ENCODE data around the gene SMS.

Gene SMS

GRCh38 chrX:21986596-21986995 is 46.1 kb downstream of the SMS start:
- TF ChIP-seq CTCF (IDR thresholded peaks at IDR 0.05) (no peak), ZFX (IDR thresholded peaks at IDR 0.05; ENCODE audit: borderline replicate concordance) (no peak)
- peak overlapping the region; percentile 48 for H3K27ac ChIP-seq

GRCh38 chrX:21989384-21989783 is 48.9 kb downstream of the SMS start:
- TF ChIP-seq ZFX (IDR thresholded peaks at IDR 0.05; ENCODE audit: borderline replicate concordance) = no peak
- no peak for TF ChIP-seq CTCF (IDR thresholded peaks at IDR 0.05)
- no peak overlapping the region for H3K27ac ChIP-seq

GRCh38 chrX:21990832-21991231 is 50.3 kb downstream of the SMS start:
- H3K27ac ChIP-seq = no peak overlapping the region

GRCh38 chrX:21991504-21991903 is 51.0 kb downstream of the SMS start:
- no peak overlapping the region for H3K27ac ChIP-seq
- TF ChIP-seq ZFX (IDR thresholded peaks at IDR 0.05; ENCODE audit: borderline replicate concordance) (no peak), CTCF (IDR thresholded peaks at IDR 0.05) (no peak)

More at GRCh38 chrX:21990832-21991231, 50.3 kb downstream of the SMS start:
- TF ChIP-seq CTCF (IDR thresholded peaks at IDR 0.05) (no peak), ZFX (IDR thresholded peaks at IDR 0.05; ENCODE audit: borderline replicate concordance) (no peak)

GRCh38 chrX:21993265-21993664 is 52.8 kb downstream of the SMS start:
- TF ChIP-seq CTCF (IDR thresholded peaks at IDR 0.05) = no peak
- no peak for TF ChIP-seq ZFX (IDR thresholded peaks at IDR 0.05; ENCODE audit: borderline replicate concordance)
- no peak overlapping the region for H3K27ac ChIP-seq

GRCh38 chrX:21996872-21997455 is 56.5 kb downstream of the SMS start:
- no peak overlapping the region for H3K27ac ChIP-seq
- TF ChIP-seq ZFX (IDR thresholded peaks at IDR 0.05; ENCODE audit: borderline replicate concordance) (no peak), CTCF (IDR thresholded peaks at IDR 0.05) (no peak)

GRCh38 chrX:21998037-21998436 is 57.5 kb downstream of the SMS start:
- TF ChIP-seq CTCF (IDR thresholded peaks at IDR 0.05) (no peak), ZFX (IDR thresholded peaks at IDR 0.05; ENCODE audit: borderline replicate concordance) (no peak)
- no peak overlapping the region for H3K27ac ChIP-seq
